NOMO-1 treated with DMSO at 0.1 percent for 48 hours (cell line): ENCODE data around the gene HYDIN.
A peak's percentile ranks its signal among the peaks of the same experiment; 100 is the strongest.
"Not testable (repeated sequence)": the region's sequence is repeated elsewhere in the genome, so short reads cannot be mapped to it uniquely, and the experiment has no call there.

ENCODE experiments used
- DNase-seq: peaks from one replicate; lab custom pipeline; 2025; ENCODE audit not compliant: unreplicated experiment; lab: John Stamatoyannopoulos, UW

HYDIN gene

DNA sequence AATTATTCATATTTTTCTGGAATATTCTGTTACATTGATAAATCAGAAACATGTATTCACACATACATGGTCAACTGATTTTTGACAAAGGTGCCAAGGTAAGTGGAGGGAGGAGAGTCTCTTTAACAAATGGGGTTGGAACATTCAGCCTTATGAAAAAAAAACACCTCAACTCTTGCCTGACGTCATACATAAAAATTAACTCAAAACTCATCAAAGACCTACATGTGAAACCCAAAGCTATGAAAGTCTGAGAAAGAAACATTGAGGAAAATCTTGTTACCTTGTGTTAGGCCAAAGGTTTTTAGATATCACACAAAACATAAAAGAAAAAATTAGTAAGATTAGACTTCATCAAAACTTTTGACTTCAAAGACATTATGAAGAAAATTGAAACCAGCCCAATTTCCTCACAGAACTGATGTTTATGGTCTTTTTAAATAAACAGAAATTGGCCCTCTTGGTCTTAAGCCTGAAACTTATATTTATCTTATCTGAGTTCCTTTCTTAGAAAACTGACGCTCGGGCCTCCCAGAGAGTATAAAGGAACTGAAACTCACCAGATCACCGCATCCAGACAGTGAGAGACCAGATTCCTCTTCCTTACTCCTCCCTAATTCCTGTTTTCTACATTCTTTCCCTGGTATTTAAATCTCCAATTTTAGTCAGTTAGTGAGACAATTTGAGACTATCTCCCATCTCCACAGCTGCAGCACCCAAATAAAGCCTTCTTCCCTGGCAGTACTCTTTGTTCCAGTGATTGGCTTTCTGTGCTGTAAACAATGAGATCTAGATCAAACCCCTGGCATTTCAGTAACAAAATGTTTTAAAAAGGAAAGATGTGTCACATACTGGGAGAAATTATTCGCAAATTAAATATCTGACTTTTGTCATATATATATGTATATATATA lies 4.0 kb downstream of the HYDIN start:
- peak; percentile 6 for DNase-seq

DNA sequence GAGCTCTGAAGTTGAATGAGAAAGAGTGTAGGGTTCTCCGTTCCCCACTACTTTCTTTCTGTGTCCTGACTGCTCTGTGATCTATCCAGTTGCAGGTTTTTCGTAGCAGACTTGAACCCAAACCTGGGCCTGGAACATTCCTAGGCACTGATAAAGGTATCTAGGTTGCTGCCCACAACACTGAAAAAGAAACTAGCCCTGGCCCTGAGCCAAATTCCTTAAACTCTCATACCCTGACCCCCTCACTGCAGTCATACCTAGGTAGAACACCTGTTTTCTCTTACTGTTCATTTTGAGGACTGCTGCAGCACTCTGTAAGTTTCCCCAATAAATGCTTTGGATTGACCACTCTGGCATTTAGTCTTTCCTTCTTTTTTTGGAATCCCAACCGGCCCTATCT lies 5.4 kb downstream of the HYDIN start:
- no peak for DNase-seq

GRCh38 chr16:71218306-71218963 lies 12.1 kb downstream of the HYDIN start:
- DNase-seq: peak; percentile 19

GRCh38 chr16:71217506-71217905 lies 13.0 kb downstream of the HYDIN start:
- no peak for DNase-seq

GRCh38 chr16:71216714-71217113 lies 13.8 kb downstream of the HYDIN start:
- no peak for DNase-seq

DNA sequence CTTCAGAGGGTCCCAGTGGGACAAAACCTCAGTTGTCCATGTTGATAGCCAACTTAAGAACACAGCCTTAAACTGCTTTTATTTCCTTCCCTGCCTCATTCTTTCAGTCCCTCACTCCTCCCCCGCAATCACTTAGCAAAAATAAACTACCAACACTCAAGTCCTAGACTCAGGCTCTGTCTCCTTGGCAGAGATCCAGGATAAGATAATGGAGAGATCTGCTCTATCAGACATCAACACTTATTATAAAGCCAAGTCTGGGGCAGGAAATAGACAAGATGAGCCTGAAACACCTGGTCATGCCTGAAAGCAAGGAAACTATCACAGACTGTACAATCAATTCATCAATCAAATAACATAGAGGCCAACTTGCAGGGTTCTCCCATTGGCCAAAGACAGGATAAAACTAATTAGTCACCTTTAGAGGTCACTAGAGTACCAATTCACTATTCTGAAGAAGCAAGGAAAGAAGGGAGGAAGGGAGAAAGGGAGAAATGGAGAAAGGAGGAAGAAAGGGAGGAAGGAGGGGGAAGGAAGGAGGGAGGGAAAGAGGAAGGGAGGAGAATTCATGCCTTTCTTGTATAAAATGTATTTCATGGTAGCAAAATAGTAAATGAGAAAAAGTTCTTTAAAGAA lies 15.7 kb downstream of the HYDIN start:
- DNase-seq: no peak

DNA sequence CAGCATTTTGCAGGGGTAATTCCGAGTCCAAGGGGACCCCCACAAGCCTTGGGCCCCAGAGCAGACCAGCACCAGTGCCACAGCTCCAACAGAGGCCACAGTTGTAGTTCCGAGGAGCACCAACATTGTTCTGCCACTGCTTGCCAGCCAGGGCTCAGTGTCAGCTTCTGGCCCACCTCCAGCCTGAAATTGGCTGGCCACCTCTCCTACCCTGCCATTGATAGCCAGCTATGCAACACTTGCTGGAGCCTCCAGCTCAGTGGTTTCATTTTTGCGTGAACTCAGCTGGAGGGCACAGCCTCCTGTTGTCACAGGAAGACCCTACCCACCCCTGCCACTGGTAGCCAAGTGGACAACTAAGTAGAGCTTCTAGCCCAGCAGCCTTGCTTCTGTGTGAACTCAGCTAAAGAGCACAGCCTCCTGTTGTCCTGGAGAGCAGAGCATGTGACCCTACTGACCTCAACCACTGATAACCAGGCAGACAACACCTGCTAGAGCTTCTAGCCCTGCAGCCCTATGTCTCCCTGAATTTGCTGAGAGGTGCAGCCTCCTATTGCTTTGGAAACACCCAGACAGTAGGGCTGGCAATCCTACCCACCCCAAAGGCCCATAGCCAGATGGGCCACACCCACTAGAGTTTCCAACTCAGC lies 24.9 kb downstream of the HYDIN start:
- no peak for DNase-seq

- no peak for DNase-seq
Measured at GRCh38 chr16:71203631-71204030, 26.9 kb downstream of the HYDIN start.

DNA sequence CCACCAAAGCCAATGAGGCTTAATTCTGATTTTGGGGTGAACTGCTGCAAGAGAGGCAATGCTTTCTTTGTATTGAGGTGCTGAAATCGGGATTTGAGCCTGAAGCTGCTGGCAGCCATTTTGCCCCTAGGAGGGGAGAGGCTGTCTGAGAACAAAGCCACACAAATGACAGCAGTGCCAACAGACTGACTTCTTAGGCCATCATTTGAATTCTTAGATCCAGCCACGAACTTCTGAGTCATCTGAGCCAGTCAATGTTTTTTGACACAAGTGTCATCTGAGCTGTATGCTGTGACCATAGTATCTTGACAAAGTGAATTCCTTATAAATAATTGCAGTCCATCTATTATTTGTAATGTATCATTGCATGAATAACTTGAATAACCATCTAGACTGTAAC lies 29.0 kb downstream of the HYDIN start:
- no peak for DNase-seq

- no peak for DNase-seq
Measured at GRCh38 chr16:71201054-71201453, 29.5 kb downstream of the HYDIN start.

- DNase-seq: no peak
Measured at GRCh38 chr16:71198408-71198807, 32.1 kb downstream of the HYDIN start.

- DNase-seq: no peak
Measured at GRCh38 chr16:71192387-71192786, 38.1 kb downstream of the HYDIN start.

DNA sequence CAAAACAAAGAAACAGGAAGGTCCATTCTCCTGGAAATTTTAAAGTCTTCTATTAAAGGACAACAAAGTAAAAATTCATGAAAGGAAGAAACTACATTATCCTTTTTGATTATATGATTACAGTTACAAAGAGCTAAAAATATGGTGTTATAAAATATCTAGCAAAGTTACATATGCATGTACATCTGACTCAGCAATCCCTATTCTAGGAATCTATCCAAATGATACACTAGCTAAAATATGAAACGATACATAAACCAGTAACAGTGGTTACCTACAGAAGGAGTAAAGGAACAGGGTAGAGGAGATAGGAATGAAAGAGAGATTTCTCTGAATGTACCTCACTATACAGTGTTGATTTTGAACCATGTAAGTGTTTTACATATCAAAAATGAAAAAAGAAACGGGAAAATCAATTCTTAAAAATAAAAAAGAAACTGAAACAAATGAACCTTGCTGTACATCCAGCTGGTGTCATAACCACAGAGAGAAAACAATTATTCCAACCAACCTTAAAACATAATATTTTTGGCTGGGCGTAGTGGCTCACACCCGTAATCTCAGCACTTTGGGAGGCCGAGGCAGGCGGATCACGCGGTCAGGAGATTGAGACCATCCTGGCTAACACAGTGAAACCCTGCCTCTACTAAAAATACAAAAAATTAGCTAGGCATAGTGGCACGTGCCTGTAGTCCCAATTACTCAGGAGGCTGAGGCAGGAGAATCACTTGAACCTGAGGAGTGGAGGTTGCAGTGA lies 41.4 kb downstream of the HYDIN start:
- no peak for DNase-seq

- no peak for DNase-seq
Measured at GRCh38 chr16:71185347-71185746, 45.2 kb downstream of the HYDIN start.

- no peak for DNase-seq
Measured at GRCh38 chr16:71179569-71179968, 51.0 kb downstream of the HYDIN start.

DNA sequence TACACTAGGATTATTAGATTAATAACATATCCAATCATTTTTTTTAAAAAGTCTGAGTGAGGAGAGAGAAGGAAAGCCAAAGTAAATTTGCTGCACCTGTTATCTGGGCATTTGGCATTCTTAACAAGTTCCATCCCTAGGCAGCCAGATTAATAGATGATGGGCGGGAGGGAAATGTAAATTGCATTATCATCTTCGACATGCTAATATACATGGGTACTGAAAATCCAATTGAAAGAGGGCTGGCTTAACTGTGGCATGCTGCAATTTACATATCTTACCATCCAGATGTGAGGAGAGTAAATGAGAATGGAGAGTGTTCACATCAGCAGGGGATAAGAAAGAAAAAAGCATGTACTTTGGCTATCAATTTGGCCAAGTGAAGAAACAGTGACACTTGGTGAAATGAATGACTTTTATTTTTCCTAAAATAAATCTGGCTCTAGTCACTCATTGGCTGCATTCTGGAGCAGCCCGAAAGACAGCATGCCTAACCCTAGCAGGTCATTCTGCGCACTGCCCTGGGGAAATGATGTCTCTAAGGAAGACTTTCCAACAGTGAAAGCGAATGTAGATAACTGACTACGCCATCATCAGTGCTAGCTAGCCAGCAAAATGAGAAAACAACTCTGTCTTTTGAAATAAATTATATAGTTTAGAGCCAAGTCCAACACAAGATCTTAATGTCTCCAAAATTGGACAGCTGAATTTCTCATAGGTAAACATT lies 57.9 kb downstream of the HYDIN start:
- no peak for DNase-seq

DNA sequence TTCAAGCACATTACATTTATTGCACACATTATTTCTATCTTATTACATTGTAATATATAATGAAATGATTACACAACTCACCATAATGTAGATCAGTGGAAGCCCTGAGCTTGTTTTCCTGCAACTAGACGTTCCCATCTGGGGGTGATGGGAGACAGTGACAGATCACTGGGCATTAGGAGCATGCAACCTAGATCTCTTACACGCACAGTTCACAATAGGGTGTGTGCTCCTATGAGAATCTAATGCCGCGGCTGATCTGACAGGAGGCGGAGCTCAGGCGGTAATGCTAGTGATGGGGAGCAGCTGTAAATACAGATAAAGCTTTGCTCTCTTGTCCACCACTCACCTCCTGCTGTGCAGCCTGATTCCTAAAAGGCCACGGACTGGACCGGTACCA lies 69.5 kb downstream of the HYDIN start:
- DNase-seq: not testable (repeated sequence)

DNA sequence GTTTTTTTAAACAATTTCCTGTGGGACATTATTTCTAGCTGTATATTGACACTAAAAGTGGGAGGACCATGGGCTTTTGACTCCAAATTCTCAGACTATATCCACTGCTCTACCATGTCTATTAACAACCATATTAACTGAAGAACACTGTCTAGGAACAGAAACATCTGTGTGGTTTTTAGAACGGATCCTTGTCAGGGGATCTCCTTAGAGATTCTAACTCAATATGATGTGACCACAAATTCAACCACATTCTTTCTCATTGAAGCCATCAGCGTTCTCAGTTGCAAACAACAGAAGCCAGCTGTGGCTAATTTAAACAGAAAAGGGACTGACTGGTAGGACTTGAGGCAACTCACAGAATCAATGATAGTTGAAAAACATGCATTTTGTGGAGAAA lies 73.2 kb downstream of the HYDIN start:
- not testable (repeated sequence) for DNase-seq

DNA sequence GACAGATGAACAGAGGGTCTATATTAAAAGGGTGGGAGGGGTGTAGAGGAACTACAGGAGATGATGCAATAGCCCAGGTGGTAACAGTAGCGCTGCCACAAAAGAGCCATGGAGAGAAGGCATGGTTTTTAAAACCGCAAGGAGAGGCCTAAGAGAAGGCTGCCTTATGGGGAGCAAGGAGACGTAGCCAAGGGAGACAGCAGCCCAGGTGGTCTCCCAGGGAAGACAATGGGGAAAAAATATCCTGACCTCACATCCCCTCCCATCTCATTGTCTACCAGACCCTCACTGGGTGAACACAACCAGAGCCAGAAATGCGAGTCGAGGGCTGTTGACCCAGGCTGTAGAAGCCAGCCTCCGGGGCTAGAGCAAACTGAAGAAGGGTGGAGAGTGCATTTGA lies 77.2 kb downstream of the HYDIN start:
- DNase-seq: not testable (repeated sequence)

- DNase-seq: not testable (repeated sequence)
Measured at GRCh38 chr16:71151654-71152053, 78.9 kb downstream of the HYDIN start.
